Hepatocyte (in vitro differentiated cells): ENCODE measurements around the gene SSBP3.

ENCODE experiments used
- CTCF ChIP-seq: fragments of 200-600 bp; sonication (generic); IDR thresholded peaks from 2 replicates; pipeline ENCODE4 v1.5.1; 2016; ENCODE audit warnings: antibody characterized with exemption, mild to moderate bottlenecking; ENCODE audit not compliant: poor library complexity
- EZH2 ChIP-seq: fragments of 200-600 bp; sonication (generic); IDR thresholded peaks from 2 replicates; pipeline ENCODE4 v1.6.1; 2016; ENCODE audit warnings: antibody characterized with exemption, mild to moderate bottlenecking, borderline replicate concordance
- EZH2phosphoT487 ChIP-seq: fragments of 200-600 bp; sonication (generic); IDR thresholded peaks from one replicate; pipeline ENCODE4 v1.6.1; 2018; ENCODE audit warnings: antibody characterized with exemption, mild to moderate bottlenecking, low read depth, moderate library complexity; ENCODE audit not compliant: unreplicated experiment, severe bottlenecking

GRCh38 chr1:54253480-54253879, 152.7 kb downstream of the SSBP3 start:
- TF ChIP-seq CTCF (no peak), EZH2 (no peak), EZH2phosphoT487 (no peak)
